HEK293 (cell line): ENCODE measurements around the gene CASQ2.

Experiments
- MZF1 ChIP-seq: fragments of 450-650 bp; formaldehyde crosslinking; IDR thresholded peaks from 2 replicates; pipeline ENCODE4 v1.5.1; 2017; ENCODE audit warnings: missing biosample characterization, missing genetic modification characterization, borderline replicate concordance
- PRDM1 ChIP-seq: fragments of 450-650 bp; formaldehyde crosslinking; IDR thresholded peaks from 2 replicates; pipeline ENCODE4; 2016; ENCODE audit warnings: missing biosample characterization, missing genetic modification characterization
- ZNF514 ChIP-seq: fragments of 450-650 bp; formaldehyde crosslinking; IDR thresholded peaks from 2 replicates; pipeline ENCODE4 v1.5.1; 2016; ENCODE audit warnings: missing biosample characterization, missing genetic modification characterization
- ZNF610 ChIP-seq: fragments of 450-650 bp; formaldehyde crosslinking; IDR thresholded peaks from 2 replicates; pipeline ENCODE4 v1.5.1; 2016; ENCODE audit warnings: missing biosample characterization, missing genetic modification characterization, borderline replicate concordance
- ZNF629 ChIP-seq: fragments of 450-650 bp; formaldehyde crosslinking; IDR thresholded peaks from 2 replicates; pipeline ENCODE4 v1.5.1; 2017; ENCODE audit warnings: missing biosample characterization, missing genetic modification characterization
- ZSCAN16 ChIP-seq: fragments of 450-650 bp; formaldehyde crosslinking; IDR thresholded peaks from 2 replicates; pipeline ENCODE4 v1.5.1; 2016; ENCODE audit warnings: missing biosample characterization, missing genetic modification characterization
- TF ChIP-seq, protein P1 (sequence below): fragments of 450-650 bp; formaldehyde crosslinking; IDR thresholded peaks from 2 replicates; pipeline ENCODE4 v1.5.1; 2016; ENCODE audit warnings: missing biosample characterization, missing genetic modification characterization
- TF ChIP-seq, protein P2 (sequence below): fragments of 450-650 bp; formaldehyde crosslinking; IDR thresholded peaks from 2 replicates; pipeline ENCODE4 v1.5.1; 2016; ENCODE audit warnings: missing biosample characterization, missing genetic modification characterization
- TF ChIP-seq, protein P3 (sequence below): fragments of 450-650 bp; formaldehyde crosslinking; IDR thresholded peaks from 2 replicates; pipeline ENCODE4 v1.5.1; 2017; ENCODE audit warnings: missing biosample characterization, missing genetic modification characterization

DNA sequence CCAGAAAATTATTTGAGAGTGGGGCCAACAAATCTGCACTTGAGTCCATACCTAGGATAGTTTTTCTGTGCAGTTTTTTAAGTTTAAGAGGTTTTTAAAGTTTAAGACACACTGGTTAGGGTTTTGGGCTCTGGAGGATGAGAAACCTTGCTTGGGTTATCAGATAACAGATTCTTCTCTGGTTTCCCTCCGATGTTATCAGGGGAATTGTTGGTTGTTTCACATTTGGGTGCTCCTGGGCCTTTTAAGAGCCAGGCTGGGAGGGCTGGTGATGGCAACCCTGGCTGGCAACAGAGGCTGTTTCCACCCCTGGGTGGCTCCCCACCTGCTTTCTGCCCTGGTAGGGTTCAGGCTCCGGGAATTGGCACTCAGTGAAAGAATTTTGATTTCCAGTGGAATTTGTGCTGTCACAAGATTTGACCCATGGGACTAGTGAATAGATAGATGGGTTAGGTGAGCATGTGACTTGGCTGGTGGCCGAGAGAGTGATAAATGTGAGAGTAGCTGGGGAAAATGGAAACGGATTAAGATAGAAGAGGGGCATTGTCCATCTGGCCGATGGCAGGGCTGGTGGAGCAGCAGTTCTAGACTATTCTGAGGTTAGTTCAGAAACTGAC, 111.9 kb downstream of the CASQ2 start:
- TF ChIP-seq, protein P1, sequence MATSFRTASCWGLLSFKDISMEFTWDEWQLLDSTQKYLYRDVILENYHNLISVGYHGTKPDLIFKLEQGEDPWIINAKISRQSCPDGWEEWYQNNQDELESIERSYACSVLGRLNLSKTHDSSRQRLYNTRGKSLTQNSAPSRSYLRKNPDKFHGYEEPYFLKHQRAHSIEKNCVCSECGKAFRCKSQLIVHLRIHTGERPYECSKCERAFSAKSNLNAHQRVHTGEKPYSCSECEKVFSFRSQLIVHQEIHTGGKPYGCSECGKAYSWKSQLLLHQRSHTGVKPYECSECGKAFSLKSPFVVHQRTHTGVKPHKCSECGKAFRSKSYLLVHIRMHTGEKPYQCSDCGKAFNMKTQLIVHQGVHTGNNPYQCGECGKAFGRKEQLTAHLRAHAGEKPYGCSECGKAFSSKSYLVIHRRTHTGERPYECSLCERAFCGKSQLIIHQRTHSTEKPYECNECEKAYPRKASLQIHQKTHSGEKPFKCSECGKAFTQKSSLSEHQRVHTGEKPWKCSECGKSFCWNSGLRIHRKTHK (tag by site-specific recombination): no peak
- TF ChIP-seq, protein P2, sequence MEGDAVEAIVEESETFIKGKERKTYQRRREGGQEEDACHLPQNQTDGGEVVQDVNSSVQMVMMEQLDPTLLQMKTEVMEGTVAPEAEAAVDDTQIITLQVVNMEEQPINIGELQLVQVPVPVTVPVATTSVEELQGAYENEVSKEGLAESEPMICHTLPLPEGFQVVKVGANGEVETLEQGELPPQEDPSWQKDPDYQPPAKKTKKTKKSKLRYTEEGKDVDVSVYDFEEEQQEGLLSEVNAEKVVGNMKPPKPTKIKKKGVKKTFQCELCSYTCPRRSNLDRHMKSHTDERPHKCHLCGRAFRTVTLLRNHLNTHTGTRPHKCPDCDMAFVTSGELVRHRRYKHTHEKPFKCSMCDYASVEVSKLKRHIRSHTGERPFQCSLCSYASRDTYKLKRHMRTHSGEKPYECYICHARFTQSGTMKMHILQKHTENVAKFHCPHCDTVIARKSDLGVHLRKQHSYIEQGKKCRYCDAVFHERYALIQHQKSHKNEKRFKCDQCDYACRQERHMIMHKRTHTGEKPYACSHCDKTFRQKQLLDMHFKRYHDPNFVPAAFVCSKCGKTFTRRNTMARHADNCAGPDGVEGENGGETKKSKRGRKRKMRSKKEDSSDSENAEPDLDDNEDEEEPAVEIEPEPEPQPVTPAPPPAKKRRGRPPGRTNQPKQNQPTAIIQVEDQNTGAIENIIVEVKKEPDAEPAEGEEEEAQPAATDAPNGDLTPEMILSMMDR (tag by site-specific recombination): no peak
- TF ChIP-seq, protein P3, sequence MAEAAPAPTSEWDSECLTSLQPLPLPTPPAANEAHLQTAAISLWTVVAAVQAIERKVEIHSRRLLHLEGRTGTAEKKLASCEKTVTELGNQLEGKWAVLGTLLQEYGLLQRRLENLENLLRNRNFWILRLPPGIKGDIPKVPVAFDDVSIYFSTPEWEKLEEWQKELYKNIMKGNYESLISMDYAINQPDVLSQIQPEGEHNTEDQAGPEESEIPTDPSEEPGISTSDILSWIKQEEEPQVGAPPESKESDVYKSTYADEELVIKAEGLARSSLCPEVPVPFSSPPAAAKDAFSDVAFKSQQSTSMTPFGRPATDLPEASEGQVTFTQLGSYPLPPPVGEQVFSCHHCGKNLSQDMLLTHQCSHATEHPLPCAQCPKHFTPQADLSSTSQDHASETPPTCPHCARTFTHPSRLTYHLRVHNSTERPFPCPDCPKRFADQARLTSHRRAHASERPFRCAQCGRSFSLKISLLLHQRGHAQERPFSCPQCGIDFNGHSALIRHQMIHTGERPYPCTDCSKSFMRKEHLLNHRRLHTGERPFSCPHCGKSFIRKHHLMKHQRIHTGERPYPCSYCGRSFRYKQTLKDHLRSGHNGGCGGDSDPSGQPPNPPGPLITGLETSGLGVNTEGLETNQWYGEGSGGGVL (tag by site-specific recombination): no peak
- TF ChIP-seq ZNF629: no peak
- no peak for TF ChIP-seq PRDM1 (tag by site-specific recombination)
- no peak for TF ChIP-seq ZNF514 (tag by site-specific recombination)
- TF ChIP-seq ZNF610 (tag by site-specific recombination): no peak
- TF ChIP-seq ZSCAN16: no peak
- TF ChIP-seq MZF1: no peak
